Neural cell (in vitro differentiated cells): Measurements from ENCODE around the gene ARHGAP45. TPM values are rescaled to one million over a fixed set of nuclear protein-coding genes. Genes with fewer than 3 reads are reported as not detected.
A peak's percentile ranks its signal among the peaks of the same experiment; 100 is the strongest.
"Not testable (repeated sequence)": the region's sequence is repeated elsewhere in the genome, so short reads cannot be mapped to it uniquely, and the experiment has no call there.

ENCODE experiments used
- H2AFZ ChIP-seq: fragments of 200-600, 300-800 bp; sonication (generic), shearing (Covaris generic); 2 replicates; pipeline ENCODE4 v1.6.0; 2014; ENCODE audit warnings: low read depth, mild to moderate bottlenecking, antibody characterized with exemption, low read length, moderate library complexity
- H3F3A ChIP-seq: fragments of 200-600 bp; shearing (Covaris generic); 2 replicates; pipeline ENCODE4 v1.6.1; 2016; ENCODE audit warnings: mild to moderate bottlenecking, moderate library complexity, mixed read lengths, antibody characterized with exemption, low read length; ENCODE audit not compliant: insufficient read depth, poor library complexity, severe bottlenecking
- H3K27ac ChIP-seq: fragments of 200-600, 300-800 bp; sonication (generic), shearing (Covaris generic); 2 replicates; pipeline ENCODE4 v1.5.1; 2014; ENCODE audit warnings: mild to moderate bottlenecking, low read length, moderate library complexity
- H3K27me3 ChIP-seq: fragments of 300-800, 200-600 bp; sonication (generic), shearing (Covaris generic); 2 replicates; pipeline ENCODE4 v1.6.0; 2014; ENCODE audit warnings: mild to moderate bottlenecking, low read depth, low read length, moderate library complexity; ENCODE audit not compliant: insufficient read depth
- H3K36me3 ChIP-seq: fragments of 300-800, 200-600 bp; sonication (generic), shearing (Covaris generic); 2 replicates; pipeline ENCODE4 v1.5.1; 2014; ENCODE audit warnings: mild to moderate bottlenecking, antibody characterized with exemption, low read length, moderate library complexity; ENCODE audit not compliant: insufficient read depth
- H3K4me2 ChIP-seq: fragments of 300-800, 200-600 bp; sonication (generic), shearing (Covaris generic); 2 replicates; pipeline ENCODE4 v1.6.0; 2014; ENCODE audit warnings: mild to moderate bottlenecking, low read length
- H3K4me3 ChIP-seq: fragments of 300-800, 200-600 bp; sonication (generic), shearing (Covaris generic); 2 replicates; pipeline ENCODE4 v1.5.1; 2014; ENCODE audit warnings: mild to moderate bottlenecking, low read length, moderate library complexity
- H3K79me2 ChIP-seq: fragments of 200-600 bp; shearing (Covaris generic); replicated peaks from 2 replicates; pipeline ENCODE4 v1.6.0; 2014; ENCODE audit warnings: mild to moderate bottlenecking, low read length, moderate library complexity; ENCODE audit not compliant: insufficient read depth
- H3K9ac ChIP-seq: fragments of 300-800, 200-600 bp; sonication (generic), shearing (Covaris generic); 2 replicates; pipeline ENCODE4 v1.6.1; 2016; ENCODE audit warnings: mild to moderate bottlenecking, low read length, mixed read lengths
- H3K9me2 ChIP-seq: fragments of 200-600 bp; shearing (Covaris generic); 2 replicates; pipeline ENCODE4 v1.6.1; 2016; ENCODE audit warnings: mild to moderate bottlenecking, low read length, mixed read lengths; ENCODE audit not compliant: insufficient read depth
- H3K9me3 ChIP-seq: fragments of 200-600, 300-800 bp; sonication (generic), shearing (Covaris generic); 2 replicates; pipeline ENCODE4 v1.6.1; 2016; ENCODE audit warnings: mild to moderate bottlenecking, mixed run types, low read length, moderate library complexity, mixed read lengths
- H4K20me1 ChIP-seq: fragments of 200-600 bp; shearing (Covaris generic); 2 replicates; pipeline ENCODE4 v1.6.1; 2016; ENCODE audit warnings: mild to moderate bottlenecking, mixed run types; ENCODE audit not compliant: insufficient read depth
- CTCF ChIP-seq: fragments of 450-650 bp; IDR thresholded peaks from 2 replicates; pipeline ENCODE4 v1.5.1; 2014; ENCODE audit warnings: antibody characterized with exemption, mild to moderate bottlenecking, moderate library complexity; ENCODE audit not compliant: poor library complexity, severe bottlenecking
- EP300 ChIP-seq: fragments of 450-650 bp; conservative IDR thresholded peaks from 2 replicates; pipeline ENCODE4 v1.6.1; 2014; ENCODE audit warnings: antibody characterized with exemption, mild to moderate bottlenecking, moderate library complexity; ENCODE audit not compliant: poor library complexity, severe bottlenecking
- EZH2 ChIP-seq: fragments of 200-600, 300-800 bp; shearing (Covaris generic), sonication (generic); IDR thresholded peaks from 2 replicates; pipeline ENCODE4 v1.6.1; 2014; ENCODE audit warnings: antibody characterized with exemption, low read length, borderline replicate concordance, mild to moderate bottlenecking; ENCODE audit not compliant: insufficient read depth, poor library complexity, severe bottlenecking
- MXI1 ChIP-seq: fragments of 450-650 bp; conservative IDR thresholded peaks from 2 replicates; pipeline ENCODE4 v1.6.1; 2014; ENCODE audit warnings: antibody characterized with exemption, mild to moderate bottlenecking; ENCODE audit not compliant: poor library complexity, severe bottlenecking
- POLR2AphosphoS5 ChIP-seq: IDR thresholded peaks from 2 replicates; pipeline ENCODE4 v1.6.1; 2012
- RAD21 ChIP-seq: fragments of 450-650 bp; conservative IDR thresholded peaks from 2 replicates; pipeline ENCODE4 v1.6.1; 2014; ENCODE audit warnings: antibody characterized with exemption, mild to moderate bottlenecking, moderate library complexity
- REST ChIP-seq: IDR thresholded peaks from 2 replicates; pipeline ENCODE4 v1.6.1; 2012; ENCODE audit warnings: borderline replicate concordance
- SMC3 ChIP-seq: fragments of 450-650 bp; conservative IDR thresholded peaks from 2 replicates; pipeline ENCODE4 v1.6.1; 2014; ENCODE audit warnings: antibody characterized with exemption, mild to moderate bottlenecking, moderate library complexity; ENCODE audit not compliant: poor library complexity
- TAF1 ChIP-seq: IDR thresholded peaks from 2 replicates; pipeline ENCODE4 v1.6.1; 2012; ENCODE audit warnings: low read depth
- polyA plus RNA-seq: library from polyadenylated mRNA; depleted of rRNA; stranded (reverse); fragments of >200 nt; gene quantifications from 2 replicates; pipeline ENCODE4 v1.2.3, GENCODE V29; 2014

ARHGAP45 gene
- polyA plus RNA-seq, 1 donor from 2014 or later, result 3.3 TPM

- Histone ChIP-seq H3K36me3 (no peaks in the 10 kb centered on the region), H3K4me2 (peak within 1 kb of the TSS; percentile 95), H3K4me3 (peak within 1 kb of the TSS; percentile 95), H3K79me2 (peaks cover 40% of the 10 kb centered on the region), H3K27me3 (no peaks in the 10 kb centered on the region), H3K9ac (peak within 1 kb of the TSS; percentile 85), H2AFZ (no peak within 1 kb of the TSS), H3K9me3 (no peaks in the 10 kb centered on the region), H3F3A (no peaks in the 10 kb centered on the region), H4K20me1 (peaks cover 12% of the 10 kb centered on the region), H3K9me2 (no peaks in the 10 kb centered on the region), H3K27ac (peak within 1 kb of the TSS; percentile 87)
- TF ChIP-seq POLR2AphosphoS5 (peak; percentile 88), CTCF (peak; percentile 37), SMC3 (no peak), REST (peak; percentile 51), MXI1 (peak; percentile 96), TAF1 (peak; percentile 84), EP300 (no peak), RAD21 (peak; percentile 24), EZH2 (no peak)
Measured at GRCh38 chr19:1020868-1021425, 46.0 kb upstream of the ARHGAP45 start, which contains the start of gene TMEM259. Gene TMEM259 (minus strand): TSS chr19:1021123. CDS start chr19:1020996, 127 bp downstream.

GRCh38 chr19:1023883-1024188 is 43.1 kb upstream of the ARHGAP45 start:
- not testable (repeated sequence) for H4K20me1 ChIP-seq, H3K4me3 ChIP-seq, H3K9me3 ChIP-seq, H3K27me3 ChIP-seq, H3K27ac ChIP-seq, H3K36me3 ChIP-seq, H3K9me2 ChIP-seq, H2AFZ ChIP-seq, H3K9ac ChIP-seq, H3K4me2 ChIP-seq, H3F3A ChIP-seq
- peaks cover 40% of the 10 kb centered on the region for H3K79me2 ChIP-seq

GRCh38 chr19:1025080-1025479 is 41.9 kb upstream of the ARHGAP45 start:
- not testable (repeated sequence) for H3K4me2 ChIP-seq, H3K4me3 ChIP-seq, H3F3A ChIP-seq, H4K20me1 ChIP-seq, H3K9me3 ChIP-seq, H3K9me2 ChIP-seq, H3K36me3 ChIP-seq, H3K9ac ChIP-seq, H3K27ac ChIP-seq, H2AFZ ChIP-seq, H3K27me3 ChIP-seq
- peaks cover 27% of the 10 kb centered on the region for H3K79me2 ChIP-seq
